Brain microvascular endothelial cell (primary cell): ENCODE results near the gene ARSD.
"Not testable (repeated sequence)": the region's sequence is repeated elsewhere in the genome, so short reads cannot be mapped to it uniquely, and the experiment has no call there.

ENCODE experiments used
- DNase-seq: peaks from one replicate; pipeline ENCODE4 v3.0.0-alpha.2; 2020
- H3K27ac ChIP-seq: fragments of 250-450 bp; sonication (Bioruptor Pico); 2 replicates; pipeline ENCODE4 v1.5.1; 2020; ENCODE audit warnings: mild to moderate bottlenecking, moderate library complexity
- H3K27me3 ChIP-seq: fragments of 250-450 bp; sonication (Bioruptor Pico); replicated peaks from 2 replicates; pipeline ENCODE4 v1.5.1; 2020; ENCODE audit warnings: mild to moderate bottlenecking
- H3K36me3 ChIP-seq: fragments of 250-450 bp; sonication (Bioruptor Pico); replicated peaks from 2 replicates; pipeline ENCODE4 v1.5.1; 2020; ENCODE audit warnings: mild to moderate bottlenecking
- H3K4me3 ChIP-seq: 2 replicates; pipeline ENCODE4 v1.5.1; 2011; ENCODE audit warnings: low read depth, mild to moderate bottlenecking, control low read depth, low read length, moderate library complexity
- in situ Hi-C: cut with HindIII; loops from 2 replicates; pipeline ENCODE4 v1.10.0; 2017; ENCODE audit warnings: low sequenced_read_pairs, low pct_ligation_motif_present
- TF ChIP-seq, protein P1 (sequence below): IDR thresholded peaks from 2 replicates; pipeline ENCODE4 v1.5.1; 2011; ENCODE audit warnings: low read depth, mild to moderate bottlenecking, moderate library complexity, low read length, control low read depth, inconsistent platforms; ENCODE audit errors: missing control alignments

Gene ARSD

DNA sequence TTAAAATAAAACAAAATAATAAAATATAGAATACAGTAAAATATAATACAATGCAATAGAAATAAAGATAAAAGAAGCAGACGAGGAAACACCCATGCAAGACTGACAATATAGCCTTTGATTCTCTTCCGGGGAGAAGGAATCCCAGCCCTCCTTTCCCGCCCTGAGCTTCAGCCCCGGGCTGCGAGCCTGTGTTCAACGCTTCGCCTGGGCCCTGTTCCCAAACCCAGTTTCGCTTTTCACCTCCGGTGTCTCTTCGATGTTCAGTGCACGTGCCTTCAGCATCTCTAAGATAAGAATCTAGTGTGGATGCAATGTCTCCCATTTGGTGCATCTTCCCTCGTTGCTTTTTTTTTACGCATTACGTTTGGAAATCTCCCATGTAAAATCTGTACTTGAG is 38.4 kb upstream of the ARSD start:
- TF ChIP-seq, protein P1, sequence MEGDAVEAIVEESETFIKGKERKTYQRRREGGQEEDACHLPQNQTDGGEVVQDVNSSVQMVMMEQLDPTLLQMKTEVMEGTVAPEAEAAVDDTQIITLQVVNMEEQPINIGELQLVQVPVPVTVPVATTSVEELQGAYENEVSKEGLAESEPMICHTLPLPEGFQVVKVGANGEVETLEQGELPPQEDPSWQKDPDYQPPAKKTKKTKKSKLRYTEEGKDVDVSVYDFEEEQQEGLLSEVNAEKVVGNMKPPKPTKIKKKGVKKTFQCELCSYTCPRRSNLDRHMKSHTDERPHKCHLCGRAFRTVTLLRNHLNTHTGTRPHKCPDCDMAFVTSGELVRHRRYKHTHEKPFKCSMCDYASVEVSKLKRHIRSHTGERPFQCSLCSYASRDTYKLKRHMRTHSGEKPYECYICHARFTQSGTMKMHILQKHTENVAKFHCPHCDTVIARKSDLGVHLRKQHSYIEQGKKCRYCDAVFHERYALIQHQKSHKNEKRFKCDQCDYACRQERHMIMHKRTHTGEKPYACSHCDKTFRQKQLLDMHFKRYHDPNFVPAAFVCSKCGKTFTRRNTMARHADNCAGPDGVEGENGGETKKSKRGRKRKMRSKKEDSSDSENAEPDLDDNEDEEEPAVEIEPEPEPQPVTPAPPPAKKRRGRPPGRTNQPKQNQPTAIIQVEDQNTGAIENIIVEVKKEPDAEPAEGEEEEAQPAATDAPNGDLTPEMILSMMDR = no peak
- Histone ChIP-seq H3K27ac (no peak overlapping the region), H3K4me3 (peak overlapping the region; percentile 42), H3K36me3 (no peaks in the 10 kb centered on the region), H3K27me3 (no peaks in the 10 kb centered on the region)
- DNase-seq = no peak
- in situ Hi-C loops = no loop called here

DNA sequence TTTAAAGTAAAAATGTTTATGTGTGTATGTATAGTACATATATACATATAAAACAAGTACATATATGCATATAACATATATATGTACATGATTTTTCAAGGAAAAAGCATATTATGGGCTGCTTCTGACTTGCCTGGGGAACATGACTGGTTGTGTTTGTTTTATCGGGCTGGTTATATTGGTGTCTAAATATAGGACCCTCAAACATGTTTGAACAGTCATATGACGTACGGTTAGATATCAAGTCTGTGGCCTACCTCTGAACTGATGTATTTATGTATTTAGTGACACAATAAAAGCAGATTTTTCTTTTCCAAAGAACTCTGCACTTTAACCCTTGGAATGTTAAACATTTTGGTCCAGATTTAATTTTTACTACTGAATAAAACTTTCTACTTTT is 37.9 kb upstream of the ARSD start:
- Histone ChIP-seq H3K4me3 (no peak overlapping the region), H3K36me3 (no peaks in the 10 kb centered on the region), H3K27me3 (no peaks in the 10 kb centered on the region), H3K27ac (no peak overlapping the region)
- in situ Hi-C loops = no loop called here
- no peak for DNase-seq
- TF ChIP-seq, protein P1 = no peak

DNA sequence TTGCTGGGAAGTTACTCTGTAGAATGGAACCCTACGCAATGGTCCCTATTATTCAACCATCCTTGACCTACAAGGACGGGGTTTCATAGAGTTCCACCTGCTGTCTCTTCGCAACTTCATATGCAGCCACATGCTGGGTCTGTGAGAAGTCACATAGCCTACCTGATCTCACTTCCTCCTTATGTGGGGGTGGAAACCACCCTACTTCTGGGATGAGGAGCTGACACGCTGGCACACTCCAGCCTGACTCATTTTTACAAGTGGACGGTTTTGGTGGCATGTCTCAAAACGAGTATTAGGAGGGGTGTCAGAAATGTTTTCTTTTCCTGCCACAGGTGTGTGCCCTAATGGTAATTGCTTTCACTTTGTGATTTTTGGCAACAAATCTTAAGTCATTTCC is 36.8 kb upstream of the ARSD start:
- Histone ChIP-seq H3K4me3 (no peak overlapping the region), H3K27me3 (no peaks in the 10 kb centered on the region), H3K36me3 (no peaks in the 10 kb centered on the region), H3K27ac (no peak overlapping the region)
- no peak for DNase-seq
- TF ChIP-seq, protein P1 = no peak
- in situ Hi-C loops = no loop called here

DNA sequence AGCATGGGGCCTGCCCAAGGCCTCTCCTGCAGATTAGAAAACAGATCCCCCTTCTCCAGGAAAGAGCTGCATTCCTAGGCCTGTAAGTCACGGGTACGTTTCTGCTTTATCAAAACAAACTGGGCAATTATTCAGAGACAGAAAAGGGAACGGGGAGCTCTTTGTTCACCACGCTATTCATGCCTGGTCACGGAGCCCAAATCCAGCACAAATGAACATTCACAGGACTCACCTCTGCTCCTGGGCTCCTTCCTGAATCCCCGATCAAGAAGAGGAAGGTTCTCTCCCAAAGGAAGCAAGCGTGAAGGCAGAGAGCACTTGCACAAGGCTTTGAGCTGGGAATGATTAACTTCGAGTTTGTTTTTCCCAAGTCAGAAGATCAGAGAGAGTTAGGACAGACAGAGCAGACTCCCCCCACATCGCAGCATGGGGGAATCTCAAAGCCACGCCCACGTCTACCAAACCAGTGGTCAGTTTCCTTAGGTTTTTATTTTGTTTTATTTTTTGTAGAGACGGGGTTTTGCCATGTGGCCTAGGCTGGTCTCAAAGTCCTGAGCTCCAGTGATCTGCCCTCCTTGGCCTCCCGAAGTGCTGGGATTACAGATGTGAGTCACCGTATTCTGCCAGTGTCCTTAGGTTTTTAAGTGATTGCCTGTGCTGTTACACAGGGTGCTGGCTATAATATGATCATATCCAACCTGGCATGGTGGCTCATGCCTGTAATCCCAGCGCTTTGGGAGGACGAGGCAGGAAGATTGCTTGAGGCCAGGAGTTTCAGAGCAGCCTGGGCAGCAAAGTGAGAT is 35.1 kb upstream of the ARSD start:
- peak overlapping the region; percentile 96 for H3K27ac ChIP-seq
- in situ Hi-C loops, H3K36me3 ChIP-seq, H3K27me3 ChIP-seq: not testable (repeated sequence)
- DNase-seq = peak; percentile 65
- peak overlapping the region; percentile 22 for H3K4me3 ChIP-seq

DNA sequence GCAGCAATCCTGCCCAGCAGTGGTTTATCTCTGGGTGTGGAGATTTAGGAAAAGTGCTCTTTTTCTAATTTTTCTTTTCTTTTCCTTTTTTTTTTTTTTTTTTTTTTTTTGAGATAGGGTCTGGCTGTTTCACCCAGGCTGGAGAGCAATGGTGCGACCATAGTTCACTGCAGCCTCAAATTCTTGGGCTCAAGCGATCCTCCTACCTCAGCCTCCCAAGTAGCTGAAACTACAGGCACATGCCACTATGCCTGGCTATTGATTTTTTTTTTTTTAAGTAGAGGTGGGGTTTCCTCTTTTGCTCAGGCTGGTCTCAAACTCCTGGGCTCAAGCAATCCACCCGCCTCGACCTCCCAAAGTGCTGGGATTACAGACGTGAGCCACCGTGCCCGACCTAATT is 34.3 kb upstream of the ARSD start:
- H3K4me3 ChIP-seq, H3K36me3 ChIP-seq, in situ Hi-C loops, H3K27me3 ChIP-seq, DNase-seq: not testable (repeated sequence)
- H3K27ac ChIP-seq = peak overlapping the region; percentile 96

DNA sequence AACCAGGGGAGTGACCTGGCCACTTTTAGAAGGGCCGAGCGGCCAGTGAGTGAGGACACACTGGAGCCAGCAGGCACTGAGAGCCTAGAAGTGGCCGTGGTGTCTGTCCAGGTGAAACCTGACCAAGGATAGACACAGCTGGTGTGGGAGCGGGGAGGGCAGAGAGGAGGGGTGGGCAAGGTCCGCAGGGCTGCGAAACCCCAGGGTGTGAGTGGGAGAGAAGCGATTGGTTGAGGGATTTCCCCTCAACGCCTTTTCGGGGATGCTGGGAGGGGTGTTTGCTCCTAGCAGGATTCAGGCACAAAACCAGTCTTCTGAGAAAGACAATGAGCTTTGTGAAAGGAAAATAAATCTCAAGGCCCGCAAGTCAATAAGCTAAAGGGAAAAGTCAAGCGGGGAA is 33.2 kb upstream of the ARSD start:
- TF ChIP-seq, protein P1 = no peak
- in situ Hi-C loops = no loop called here
- H3K36me3 ChIP-seq = no peaks in the 10 kb centered on the region
- no peak overlapping the region for H3K27ac ChIP-seq
- no peak for DNase-seq
- no peaks in the 10 kb centered on the region for H3K27me3 ChIP-seq
- H3K4me3 ChIP-seq = no peak overlapping the region
